Skeletal muscle tissue (tissue), 5 donors: ENCODE data around the gene FAM169A. TPM values are rescaled to one million over a fixed set of nuclear protein-coding genes. Genes with fewer than 3 reads are reported as not detected.

Experiments
- H3K27ac ChIP-seq: one replicate; pipeline ENCODE4 v1.7.0; 2013; ENCODE audit warnings: mild to moderate bottlenecking, low read depth, low read length, inconsistent platforms
- H3K27me3 ChIP-seq, 3 donors: one replicate each; pipeline ENCODE4 v1.7.0; 2013; ENCODE audit warnings: low read length in 3 of 3; ENCODE audit not compliant: control insufficient read depth in 3 of 3, insufficient read depth in 3 of 3
- H3K36me3 ChIP-seq, 3 donors: one replicate each; pipeline ENCODE4 v1.7.0; 2013; ENCODE audit warnings: low read length in 3 of 3; ENCODE audit not compliant: control insufficient read depth in 3 of 3, insufficient read depth in 3 of 3
- H3K4me1 ChIP-seq, 3 donors: one replicate each; pipeline ENCODE4 v1.7.0; 2013; ENCODE audit warnings: low read length in 3 of 3, mild to moderate bottlenecking in 3 of 3; ENCODE audit not compliant: control insufficient read depth in 3 of 3, insufficient read depth in 3 of 3
- H3K4me3 ChIP-seq, 3 donors: one replicate each; pipeline ENCODE4 v1.7.0; 2013; ENCODE audit warnings: low read length in 3 of 3
- H3K9ac ChIP-seq, 3 donors: one replicate each; pipeline ENCODE4 v1.7.0; 2013; ENCODE audit warnings: low read length in 3 of 3, mild to moderate bottlenecking in 3 of 3, moderate library complexity in 2 of 3, low read depth in 1 of 3
- H3K9me3 ChIP-seq, 3 donors: one replicate each; pipeline ENCODE4 v1.7.0; 2013; ENCODE audit warnings: low read length in 3 of 3; ENCODE audit not compliant: control insufficient read depth in 3 of 3
- small RNA-seq: library from RNA; depleted of rRNA; stranded (forward); fragments of <200 nt; gene quantifications from one replicate; pipeline ENCODE3, GENCODE V24; 2014
- total RNA-seq: library from RNA; depleted of rRNA; stranded (reverse); fragments of >200 nt; gene quantifications from one replicate; pipeline ENCODE4 v1.2.3, GENCODE V29; 2014
- donor health status: Osteomylitis.

The FAM169A gene
- total RNA-seq, 1 donor from 2014 or later: 0.52 TPM

DNA sequence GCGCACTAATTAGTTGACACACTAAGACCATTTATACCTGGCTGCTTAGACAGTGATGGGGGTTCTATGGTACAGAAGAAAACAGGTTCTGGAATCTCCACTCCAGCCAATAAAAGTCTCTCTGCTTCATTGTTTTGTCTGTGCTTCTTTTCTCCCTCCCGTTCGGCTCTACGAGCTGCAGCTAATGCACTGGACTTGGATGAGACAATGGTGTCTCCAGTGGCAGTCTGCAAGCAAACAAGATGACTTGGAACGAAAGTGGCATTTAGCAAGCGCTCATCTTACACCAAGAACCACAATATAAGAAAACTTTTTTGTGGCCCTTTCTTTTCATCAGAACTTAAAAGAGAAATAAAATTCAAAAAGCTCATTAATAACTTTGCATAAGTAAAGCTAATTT lies 129.4 kb downstream of the FAM169A start:
- H3K9me3 ChIP-seq: no peaks in the 10 kb centered on the region
- H3K36me3 ChIP-seq: peaks cover 15 to 58% (median 56%) of the 10 kb centered on the region in 3 donors

More for the DNA sequence above, 129.4 kb downstream of the FAM169A start:
- no peaks in the 10 kb centered on the region for H3K4me1 ChIP-seq
- no peaks in the 10 kb centered on the region for H3K27me3 ChIP-seq
- no peak overlapping the region for H3K4me3 ChIP-seq
- no peak overlapping the region for H3K27ac ChIP-seq
- H3K9ac ChIP-seq: no peak overlapping the region

Small RNAs within 50 kb of the gene (small RNA-seq; reads per million reads assigned to genes)
- gene RF00561: not detected

Other genes with a start within 250 kb of the FAM169A start
- 35.5 TPM for gene ENC1, start 225.7 kb downstream of the FAM169A start, total RNA-seq
- gene HEXB, start 181.2 kb downstream of the FAM169A start, total RNA-seq: 42.3 TPM
- gene GFM2, start 99.3 kb downstream of the FAM169A start, total RNA-seq: 31.8 TPM
- gene NSA2, start 99.1 kb downstream of the FAM169A start, total RNA-seq: 45.9 TPM
- gene GCNT4, start 186.2 kb upstream of the FAM169A start, total RNA-seq: under 0.01 TPM